Bronchial epithelial cell (primary cell): ENCODE measurements around the gene PHETA2. TPM values are rescaled to one million over a fixed set of nuclear protein-coding genes. Genes with fewer than 3 reads are reported as not detected.
A peak's percentile ranks its signal among the peaks of the same experiment; 100 is the strongest.
"Not testable (repeated sequence)": the region's sequence is repeated elsewhere in the genome, so short reads cannot be mapped to it uniquely, and the experiment has no call there.

Source experiments
- DNase-seq: peaks from one replicate; pipeline ENCODE4 v3.0.0-alpha.2; 2010; ENCODE audit warnings: low read depth
- FAIRE-seq: peaks from 2 replicates; lab custom pipeline; 2011; peaks lifted over from hg19 to GRCh38; lab: Jason Lieb, UNC
- H3K27me3 ChIP-seq: 2 replicates; pipeline ENCODE4 v1.5.1; 2011; ENCODE audit warnings: low read length; ENCODE audit not compliant: control insufficient read depth, insufficient read depth
- H3K36me3 ChIP-seq: 2 replicates; pipeline ENCODE4 v1.5.1; 2011; ENCODE audit warnings: low read length; ENCODE audit not compliant: control insufficient read depth, insufficient read depth
- H3K4me3 ChIP-seq: 2 replicates; pipeline ENCODE4 v1.5.1; 2011; ENCODE audit warnings: mild to moderate bottlenecking, low read depth, low read length, control low read depth
- total RNA-seq: library from RNA; depleted of rRNA; stranded (reverse); fragments of >200 nt; gene quantifications from 2 replicates; pipeline ENCODE4 v1.2.1, GENCODE V29; 2014
- TF ChIP-seq, protein P1 (sequence below): IDR thresholded peaks from 2 replicates; pipeline ENCODE4 v1.5.1; 2011; ENCODE audit warnings: mild to moderate bottlenecking, moderate library complexity, low read length, control low read depth, inconsistent platforms; ENCODE audit not compliant: insufficient read depth, severe bottlenecking

The PHETA2 gene
- total RNA-seq, 1 donor from 2014 or later, result 3.4 TPM

DNA sequence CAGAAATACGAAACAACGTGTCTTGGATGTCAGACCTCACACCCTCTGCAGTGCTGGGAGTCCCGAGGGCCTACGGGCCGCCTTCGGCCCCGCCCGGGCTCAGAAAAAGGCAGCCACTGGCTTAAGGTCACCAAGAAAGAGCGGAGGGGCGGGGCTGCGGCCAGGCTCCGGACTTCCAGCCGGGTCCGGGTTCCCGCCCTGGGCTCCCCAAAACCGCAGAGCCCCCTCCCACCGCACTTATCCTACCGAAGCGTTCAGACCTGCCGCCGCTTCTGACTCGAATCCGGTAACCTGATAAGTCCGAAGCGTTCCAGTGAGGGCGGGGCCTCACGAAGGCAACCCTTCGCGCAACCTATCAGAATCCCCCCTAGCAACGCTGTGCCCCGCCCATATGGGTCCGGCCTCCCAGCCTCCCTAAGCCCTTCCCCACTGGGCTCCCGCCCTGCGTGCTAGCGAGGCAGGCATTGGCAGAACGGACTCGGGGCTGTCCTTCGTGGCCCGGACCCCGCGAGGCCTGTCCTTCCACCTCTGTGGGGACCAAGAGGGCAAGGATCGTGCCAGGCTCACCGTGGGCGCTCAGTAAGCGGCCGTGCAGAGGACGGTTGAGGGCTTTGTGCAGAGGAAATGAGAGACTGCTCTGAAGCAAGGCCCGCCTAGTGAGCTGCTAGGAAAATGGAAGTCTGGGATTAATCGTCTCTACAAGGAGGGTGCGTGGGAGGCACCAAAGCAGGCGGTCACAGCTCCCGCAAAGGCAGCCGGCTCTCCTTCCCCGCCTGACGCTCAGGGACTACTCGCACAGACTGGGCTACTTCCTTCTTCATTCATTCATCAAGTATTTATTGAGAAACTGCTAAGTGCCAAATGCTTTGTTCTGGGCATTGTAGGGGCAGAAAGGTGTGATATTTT is 3.3 kb upstream of the PHETA2 start, which contains the start of gene NAGA:
Gene NAGA (minus strand): TSS at position 296 of the 906 bp plus-strand sequence. CDS start 515 bp downstream, outside the sequence.
- DNase-seq (peak; percentile 91), FAIRE-seq (peak; percentile 40)
- no peaks in the 10 kb centered on the region for H3K27me3 ChIP-seq
- peak within 1 kb of the TSS; percentile 47 for H3K4me3 ChIP-seq
- peaks cover 11% of the 10 kb centered on the region for H3K36me3 ChIP-seq
- TF ChIP-seq, protein P1, sequence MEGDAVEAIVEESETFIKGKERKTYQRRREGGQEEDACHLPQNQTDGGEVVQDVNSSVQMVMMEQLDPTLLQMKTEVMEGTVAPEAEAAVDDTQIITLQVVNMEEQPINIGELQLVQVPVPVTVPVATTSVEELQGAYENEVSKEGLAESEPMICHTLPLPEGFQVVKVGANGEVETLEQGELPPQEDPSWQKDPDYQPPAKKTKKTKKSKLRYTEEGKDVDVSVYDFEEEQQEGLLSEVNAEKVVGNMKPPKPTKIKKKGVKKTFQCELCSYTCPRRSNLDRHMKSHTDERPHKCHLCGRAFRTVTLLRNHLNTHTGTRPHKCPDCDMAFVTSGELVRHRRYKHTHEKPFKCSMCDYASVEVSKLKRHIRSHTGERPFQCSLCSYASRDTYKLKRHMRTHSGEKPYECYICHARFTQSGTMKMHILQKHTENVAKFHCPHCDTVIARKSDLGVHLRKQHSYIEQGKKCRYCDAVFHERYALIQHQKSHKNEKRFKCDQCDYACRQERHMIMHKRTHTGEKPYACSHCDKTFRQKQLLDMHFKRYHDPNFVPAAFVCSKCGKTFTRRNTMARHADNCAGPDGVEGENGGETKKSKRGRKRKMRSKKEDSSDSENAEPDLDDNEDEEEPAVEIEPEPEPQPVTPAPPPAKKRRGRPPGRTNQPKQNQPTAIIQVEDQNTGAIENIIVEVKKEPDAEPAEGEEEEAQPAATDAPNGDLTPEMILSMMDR, result no peak

DNA sequence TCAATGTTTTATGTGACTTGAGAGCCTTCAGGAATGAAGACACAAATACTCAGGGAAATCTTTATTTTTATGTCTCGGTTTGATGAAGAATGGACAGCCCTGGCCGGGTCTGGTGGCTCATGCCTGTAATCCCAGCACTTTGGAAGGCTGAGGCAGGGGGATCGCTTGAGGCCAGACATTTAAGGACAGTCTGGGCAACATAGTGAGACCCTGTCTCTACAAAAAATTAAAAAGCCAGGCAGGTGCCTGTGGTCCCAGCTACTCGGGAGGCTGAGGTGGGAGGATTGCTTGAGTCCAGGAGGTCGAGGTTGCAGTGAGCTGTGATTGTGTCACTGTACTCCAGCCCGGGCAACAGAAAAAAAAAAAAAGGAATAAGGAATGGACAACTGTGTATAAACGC is 2.5 kb upstream of the PHETA2 start:
- peak overlapping the region; percentile 47 for H3K4me3 ChIP-seq
- not testable (repeated sequence) for FAIRE-seq, H3K27me3 ChIP-seq, DNase-seq, H3K36me3 ChIP-seq

DNA sequence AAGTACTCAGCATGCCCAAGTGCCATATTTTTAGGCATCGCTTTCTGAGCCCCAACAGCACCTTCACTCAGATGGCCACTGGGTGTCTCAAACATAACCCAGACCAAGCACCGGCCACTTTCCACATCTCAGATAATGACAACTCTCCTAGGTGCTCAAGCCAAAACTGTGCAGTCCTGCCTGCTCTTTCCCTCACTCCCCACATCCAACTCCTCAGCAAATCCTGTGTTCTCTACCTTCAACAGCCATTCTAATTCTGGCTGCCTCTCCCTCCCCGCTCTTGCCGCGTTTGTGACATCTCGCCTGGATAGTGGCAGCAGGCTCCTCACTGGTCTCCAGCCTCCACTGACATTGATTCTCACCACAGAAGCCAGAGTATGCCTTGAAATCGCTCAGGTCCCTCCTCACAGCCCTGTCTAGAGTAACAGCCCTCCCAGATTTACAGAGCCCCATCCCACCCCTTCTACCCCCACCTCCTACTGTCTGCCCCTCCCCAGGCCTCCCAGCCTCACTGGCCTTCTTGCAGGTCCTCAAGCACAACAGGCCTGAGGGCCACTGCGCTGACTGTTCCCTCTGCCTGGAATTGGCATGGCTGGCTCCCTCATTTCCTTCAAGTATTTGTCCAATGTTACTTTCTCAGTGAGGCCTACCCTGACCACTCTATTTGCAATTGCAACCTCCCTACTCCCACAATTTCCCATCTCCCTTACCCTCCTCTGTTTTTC is 1.3 kb upstream of the PHETA2 start:
- FAIRE-seq (no peak), DNase-seq (no peak)
- TF ChIP-seq, protein P1, result no peak
- Histone ChIP-seq H3K36me3 (peaks cover 4% of the 10 kb centered on the region), H3K4me3 (no peak overlapping the region), H3K27me3 (no peaks in the 10 kb centered on the region)

DNA sequence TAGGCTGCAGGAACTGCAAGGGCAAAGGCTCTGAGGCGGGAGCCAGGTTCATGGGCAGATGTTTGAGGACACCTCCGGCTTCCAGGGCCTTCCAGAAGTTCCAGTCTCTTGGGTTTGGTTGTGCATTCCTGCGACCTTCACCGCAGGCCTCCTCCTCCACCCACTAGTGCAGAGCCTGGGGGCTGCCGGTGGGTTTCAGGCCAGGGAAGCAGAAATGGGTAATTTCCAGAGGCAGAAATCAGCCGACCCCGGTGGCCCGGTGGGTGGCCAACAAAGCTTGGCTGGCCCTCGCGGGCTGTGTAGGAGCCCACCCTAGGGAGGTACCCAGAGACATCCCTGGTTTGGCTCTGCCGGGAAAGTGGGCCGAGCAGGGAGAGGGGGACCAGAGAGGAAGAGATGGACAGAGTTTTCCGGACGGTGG is 417 bp upstream of the PHETA2 start:
- TF ChIP-seq, protein P1, result no peak
- no peak for DNase-seq
- Histone ChIP-seq H3K27me3 (no peaks in the 10 kb centered on the region), H3K36me3 (no peaks in the 10 kb centered on the region), H3K4me3 (peak overlapping the region; percentile 54)
- FAIRE-seq, result no peak

DNA sequence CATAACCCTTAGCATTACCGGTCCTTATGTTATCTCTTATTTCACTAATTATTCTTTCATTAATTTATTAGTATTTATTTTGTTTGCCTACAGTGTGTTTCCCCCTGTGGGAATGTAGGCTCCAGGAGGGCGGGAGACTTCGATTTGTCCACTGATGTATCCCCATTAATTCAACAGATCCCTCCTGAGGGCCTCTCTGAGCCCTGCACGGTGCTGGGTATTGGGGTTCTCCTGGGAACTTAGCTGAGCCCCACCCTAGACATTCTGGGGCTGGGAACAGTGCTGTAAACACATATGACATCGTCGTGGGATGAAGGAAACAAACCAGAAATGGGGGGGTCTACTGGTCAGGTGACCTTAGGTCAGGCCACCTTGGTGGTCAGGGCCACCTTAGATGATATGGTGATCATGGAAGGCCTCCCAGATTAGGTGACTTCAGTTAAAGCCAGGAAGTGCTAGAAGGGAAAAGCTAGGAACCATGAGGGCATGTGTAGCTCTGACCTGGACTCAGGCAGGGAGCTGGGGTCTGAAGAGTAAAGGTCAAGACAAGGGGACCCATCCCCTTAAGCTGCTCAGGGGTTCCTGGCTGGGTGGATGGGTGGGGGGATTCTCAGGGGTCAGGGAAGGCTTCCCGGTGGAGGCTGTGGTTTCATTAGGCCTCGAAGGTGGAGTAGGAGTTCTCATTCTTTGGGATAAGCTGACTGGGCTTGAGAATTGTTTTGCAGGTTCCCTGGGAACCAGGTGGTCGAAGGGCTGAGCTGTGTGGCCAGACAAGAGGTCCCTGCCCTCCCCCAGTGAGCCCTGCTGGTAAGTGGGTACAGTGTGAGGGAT is 1.0 kb downstream of the PHETA2 start:
- FAIRE-seq, result no peak
- H3K36me3 ChIP-seq, result no peaks in the 10 kb centered on the region
- no peaks in the 10 kb centered on the region for H3K27me3 ChIP-seq
- H3K4me3 ChIP-seq, result peak overlapping the region; percentile 54
- DNase-seq, result no peak
- TF ChIP-seq, protein P1, result no peak
